ENCODE measurements around the gene C6orf89.

GRCh38 chr6:36856277-36856676 is 29.5 kb upstream of the C6orf89 start:
- TF ChIP-seq EZH2 (IDR thresholded peaks at IDR 0.05; ENCODE audit: insufficient read depth, poor library complexity, severe bottlenecking) (no peak), EZH2phosphoT487 (IDR thresholded peaks at IDR 0.05; ENCODE audit: insufficient read depth, low read depth) (no peak)
